NB4 (cell line): ENCODE results near the gene TANC1.

Source experiments
- DNase-seq: peaks from one replicate; pipeline ENCODE4 v3.0.0; 2010; ENCODE audit warnings: low read depth
- H3K4me3 ChIP-seq: one replicate; pipeline ENCODE4 v1.5.1; 2011; ENCODE audit warnings: mild to moderate bottlenecking, low read depth, low read length, moderate library complexity
- CTCF ChIP-seq: IDR thresholded peaks from one replicate; pipeline ENCODE4 v1.5.1; 2012; ENCODE audit warnings: low read depth, low read length
- MYC ChIP-seq: IDR thresholded peaks from 2 replicates; pipeline ENCODE4 v1.6.1; 2011; ENCODE audit warnings: low read depth, low read length
- POLR2A ChIP-seq: IDR thresholded peaks from 2 replicates; pipeline ENCODE4 v1.6.1; 2011; ENCODE audit warnings: mild to moderate bottlenecking; ENCODE audit not compliant: insufficient read length; ENCODE audit errors: extremely low read depth
- TF ChIP-seq, protein P1 (sequence below): IDR thresholded peaks from 2 replicates; pipeline ENCODE4 v1.6.1; 2011; ENCODE audit warnings: low read depth, low read length

TANC1 gene

DNA sequence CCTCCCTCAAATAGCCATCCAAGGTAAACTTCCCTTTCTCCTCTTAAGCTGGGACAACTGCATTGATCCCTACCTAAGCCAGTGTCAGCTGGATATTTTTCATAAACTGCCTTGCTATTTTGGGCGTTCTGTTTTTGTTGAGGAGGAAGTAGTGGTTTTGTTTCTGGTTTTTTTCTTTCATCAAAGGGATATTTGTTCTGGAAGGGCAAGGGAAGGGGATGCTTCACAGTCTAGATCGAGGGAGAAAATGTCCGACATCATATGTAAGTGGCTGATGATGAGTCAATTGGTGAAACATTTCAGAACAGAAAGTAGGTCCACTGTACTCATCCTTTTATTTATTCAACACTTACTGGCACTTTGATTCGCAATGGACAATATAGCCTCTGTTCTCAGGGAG, 31.0 kb downstream of the TANC1 start:
- no peak overlapping the region for H3K4me3 ChIP-seq
- no peak for TF ChIP-seq POLR2A
- TF ChIP-seq CTCF: no peak
- TF ChIP-seq MYC: no peak
- TF ChIP-seq, protein P1, sequence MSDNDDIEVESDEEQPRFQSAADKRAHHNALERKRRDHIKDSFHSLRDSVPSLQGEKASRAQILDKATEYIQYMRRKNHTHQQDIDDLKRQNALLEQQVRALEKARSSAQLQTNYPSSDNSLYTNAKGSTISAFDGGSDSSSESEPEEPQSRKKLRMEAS: no peak
- peak; percentile 7 for DNase-seq

- no peak overlapping the region for H3K4me3 ChIP-seq
- no peak for DNase-seq
- no peak for TF ChIP-seq MYC
- TF ChIP-seq POLR2A: no peak
- no peak for TF ChIP-seq CTCF
- TF ChIP-seq, protein P1: no peak
Measured at GRCh38 chr2:159000072-159000471, 31.6 kb downstream of the TANC1 start.

- TF ChIP-seq CTCF (no peak), POLR2A (no peak), MYC (no peak)
- TF ChIP-seq, protein P1: no peak
- no peak overlapping the region for H3K4me3 ChIP-seq
- no peak for DNase-seq
Measured at GRCh38 chr2:159002462-159003111, 34.1 kb downstream of the TANC1 start.

GRCh38 chr2:159003555-159003954, 35.1 kb downstream of the TANC1 start:
- no peak overlapping the region for H3K4me3 ChIP-seq
- DNase-seq: no peak
- no peak for TF ChIP-seq POLR2A
- TF ChIP-seq, protein P1: no peak
- TF ChIP-seq MYC: no peak
- TF ChIP-seq CTCF: no peak

DNA sequence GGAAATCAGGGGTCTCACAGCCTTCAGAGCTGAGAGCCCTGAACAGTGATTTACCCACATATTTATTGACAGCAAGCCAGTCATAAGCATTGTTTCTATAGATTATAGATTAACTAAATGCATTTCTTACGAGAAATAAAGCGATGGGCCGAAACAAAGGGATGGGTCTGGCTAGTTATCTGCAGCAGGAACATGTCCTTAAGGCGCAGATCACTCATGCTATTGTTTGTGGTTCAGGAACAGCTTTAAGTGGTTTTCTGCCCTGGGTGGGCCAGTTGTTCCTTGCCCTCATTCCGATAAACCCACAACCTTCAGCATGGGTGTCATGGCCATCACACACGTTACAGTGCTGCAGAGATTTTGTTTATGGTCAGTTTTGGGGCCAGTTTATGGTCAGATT, 36.4 kb downstream of the TANC1 start:
- DNase-seq: no peak
- TF ChIP-seq CTCF: no peak
- no peak for TF ChIP-seq POLR2A
- TF ChIP-seq, protein P1: no peak
- no peak for TF ChIP-seq MYC
- H3K4me3 ChIP-seq: no peak overlapping the region
